IMR-90 (cell line): ENCODE results near the gene STAT3. TPM values are rescaled to one million over a fixed set of nuclear protein-coding genes. Genes with fewer than 3 reads are reported as not detected.

Experiments
- ATAC-seq: fragments of 200-7000 bp; cut with Tn5 transposase; 2 replicates; pipeline ENCODE4 v1.9.1; 2020; ENCODE audit warnings: low read depth, mild to moderate bottlenecking, moderate library complexity
- BruUV-seq: library from RNA; stranded (reverse); fragments of 400-500 nt; replicated peaks from 2 replicates; lab custom pipeline; 2021; lab: Mats Ljungman, UMichigan
- CTCF ChIA-PET: fragments of 300-600 bp; formaldehyde crosslinking; extraction: SDS; loops from one replicate; lab custom pipeline; 2021; ENCODE audit warnings: antibody characterized with exemption; lab: Yijun Ruan, JAX
- POLR2A ChIA-PET: fragments of 300-600 bp; sonication (Branson Sonifier 250); formaldehyde crosslinking; loops from one replicate; lab custom pipeline; 2022; ENCODE audit warnings: antibody characterized with exemption; ENCODE audit not compliant: unreplicated experiment; lab: Charles Lee
- DNase-seq: peaks from one replicate; pipeline ENCODE4 v3.0.0; 2013
- H2AFZ ChIP-seq: replicated peaks from 2 replicates; pipeline ENCODE3; 2013; ENCODE audit warnings: low read length, mild to moderate bottlenecking; ENCODE audit not compliant: poor library complexity
- H2AK5ac ChIP-seq: 2 replicates; pipeline ENCODE4 v1.6.1; 2013; ENCODE audit warnings: low read depth, low read length, inconsistent platforms
- H2AK9ac ChIP-seq: replicated peaks from 2 replicates; pipeline ENCODE3; 2013; ENCODE audit warnings: mild to moderate bottlenecking, low read depth, low read length, moderate library complexity; ENCODE audit not compliant: poor library complexity
- H2BK120ac ChIP-seq: 2 replicates; pipeline ENCODE4 v1.6.1; 2013; ENCODE audit warnings: low read depth, low read length, inconsistent platforms
- H2BK15ac ChIP-seq: 3 replicates; pipeline ENCODE4 v1.6.1; 2013; ENCODE audit warnings: low read depth, low read length, inconsistent platforms
- H2BK20ac ChIP-seq: 2 replicates; pipeline ENCODE4 v1.6.1; 2013; ENCODE audit warnings: low read depth, mild to moderate bottlenecking, inconsistent platforms, low read length, moderate library complexity
- H2BK5ac ChIP-seq: 2 replicates; pipeline ENCODE4 v1.6.1; 2013; ENCODE audit warnings: mild to moderate bottlenecking, low read depth, low read length, inconsistent platforms; ENCODE audit not compliant: poor library complexity, severe bottlenecking
- H3K14ac ChIP-seq: replicated peaks from 2 replicates; pipeline ENCODE4 v1.6.1; 2013; ENCODE audit warnings: low read depth, low read length, inconsistent platforms
- H3K18ac ChIP-seq: 2 replicates; pipeline ENCODE4 v1.6.1; 2013; ENCODE audit warnings: low read depth, low read length, control low read depth
- H3K23ac ChIP-seq: 2 replicates; pipeline ENCODE4 v1.6.1; 2013; ENCODE audit warnings: low read depth, low read length, inconsistent platforms
- H3K27ac ChIP-seq: 2 replicates; pipeline ENCODE4 v1.5.1; 2013; ENCODE audit warnings: mild to moderate bottlenecking, control low read depth, low read length; ENCODE audit not compliant: insufficient read depth
- H3K27me3 ChIP-seq: 2 replicates; pipeline ENCODE4 v1.6.1; 2013; ENCODE audit warnings: low read length; ENCODE audit not compliant: control insufficient read depth, insufficient read depth
- H3K36me3 ChIP-seq: 2 replicates; pipeline ENCODE4 v1.6.1; 2013; ENCODE audit warnings: low read length, mixed read lengths; ENCODE audit not compliant: control insufficient read depth, insufficient read depth
- H3K4ac ChIP-seq: 2 replicates; pipeline ENCODE4 v1.6.1; 2013; ENCODE audit warnings: low read depth, low read length, inconsistent platforms
- H3K4me1 ChIP-seq: 2 replicates; pipeline ENCODE4 v1.6.1; 2013; ENCODE audit warnings: low read length, mixed read lengths; ENCODE audit not compliant: control insufficient read depth, insufficient read depth
- H3K4me2 ChIP-seq: 2 replicates; pipeline ENCODE4 v1.6.1; 2013; ENCODE audit warnings: low read depth, mild to moderate bottlenecking, control low read depth, low read length, moderate library complexity
- H3K4me3 ChIP-seq: 2 replicates; pipeline ENCODE4 v1.5.1; 2013; ENCODE audit warnings: low read depth, mild to moderate bottlenecking, control low read depth, low read length, moderate library complexity; ENCODE audit not compliant: insufficient read depth
- H3K56ac ChIP-seq: 2 replicates; pipeline ENCODE4 v1.6.1; 2013; ENCODE audit warnings: low read length, inconsistent platforms; ENCODE audit not compliant: insufficient read depth; ENCODE audit errors: extremely low read depth
- H3K79me1 ChIP-seq, 2 experiments: 2 replicates each; pipeline ENCODE4 v1.6.1; 2013; ENCODE audit warnings: low read length in 2 of 2, inconsistent platforms in 1 of 2, low read depth in 1 of 2
- H3K9ac ChIP-seq: 2 replicates; pipeline ENCODE4 v1.6.1; 2013; ENCODE audit warnings: low read depth, low read length, control low read depth
- H3K9me1 ChIP-seq: 2 replicates; pipeline ENCODE4 v1.6.1; 2013; ENCODE audit warnings: low read length, inconsistent platforms; ENCODE audit not compliant: insufficient read depth
- H3K9me3 ChIP-seq: 2 replicates; pipeline ENCODE4 v1.6.1; 2013; ENCODE audit warnings: low read length; ENCODE audit not compliant: control insufficient read depth, insufficient read depth
- H4K20me1 ChIP-seq: 2 replicates; pipeline ENCODE4 v1.6.1; 2013; ENCODE audit warnings: low read length, inconsistent platforms; ENCODE audit not compliant: insufficient read depth
- H4K5ac ChIP-seq: 2 replicates; pipeline ENCODE4 v1.6.1; 2013; ENCODE audit warnings: mild to moderate bottlenecking, low read depth, low read length, control low read depth
- H4K8ac ChIP-seq, 2 experiments: 2 replicates each; pipeline ENCODE4 v1.6.1; 2013; ENCODE audit warnings: low read depth in 2 of 2, low read length in 2 of 2, control low read depth in 1 of 2, inconsistent platforms in 1 of 2
- H4K91ac ChIP-seq: 2 replicates; pipeline ENCODE4 v1.6.1; 2013; ENCODE audit warnings: low read depth, low read length, inconsistent platforms; ENCODE audit not compliant: insufficient read depth
- BHLHE40 ChIP-seq: fragments of 150-350 bp; IDR thresholded peaks from 2 replicates; pipeline ENCODE4 v1.6.1; 2016; ENCODE audit warnings: mild to moderate bottlenecking, low read depth, low read length
- CEBPB ChIP-seq: IDR thresholded peaks from 2 replicates; pipeline ENCODE4 v1.6.1; 2012; ENCODE audit warnings: low read depth, low read length, improper control_type of control experiment
- CHD1 ChIP-seq: IDR thresholded peaks from 2 replicates; pipeline ENCODE4 v1.6.1; 2012; ENCODE audit warnings: low read depth, low read length, improper control_type of control experiment
- FOS ChIP-seq: fragments of 150-350 bp; IDR thresholded peaks from 2 replicates; pipeline ENCODE4 v1.6.1; 2016; ENCODE audit warnings: low read depth, low read length
- MAFK ChIP-seq: IDR thresholded peaks from 2 replicates; pipeline ENCODE4 v1.6.1; 2012; ENCODE audit warnings: low read depth, low read length, improper control_type of control experiment
- MAZ ChIP-seq: IDR thresholded peaks from 2 replicates; pipeline ENCODE4 v1.6.1; 2012; ENCODE audit warnings: low read depth, mild to moderate bottlenecking, low read length, improper control_type of control experiment, moderate library complexity, borderline replicate concordance
- MXI1 ChIP-seq: IDR thresholded peaks from 2 replicates; pipeline ENCODE4 v1.6.1; 2012; ENCODE audit warnings: low read depth, mild to moderate bottlenecking, low read length, moderate library complexity, borderline replicate concordance
- NFE2L2 ChIP-seq: fragments of 150-350 bp; IDR thresholded peaks from 2 replicates; pipeline ENCODE4 v1.6.1; 2016; ENCODE audit warnings: low read depth, mild to moderate bottlenecking, low read length
- POLR2A ChIP-seq: IDR thresholded peaks from 2 replicates; pipeline ENCODE4 v1.6.1; 2012; ENCODE audit warnings: mild to moderate bottlenecking, low read depth, low read length
- RAD21 ChIP-seq: IDR thresholded peaks from 2 replicates; pipeline ENCODE4 v1.6.1; 2012; ENCODE audit warnings: low read length, improper control_type of control experiment
- RCOR1 ChIP-seq: IDR thresholded peaks from 2 replicates; pipeline ENCODE4 v1.6.1; 2012; ENCODE audit warnings: mild to moderate bottlenecking, low read length, improper control_type of control experiment; ENCODE audit not compliant: insufficient replicate concordance
- RFX5 ChIP-seq: IDR thresholded peaks from 2 replicates; pipeline ENCODE4 v1.8.0; 2012; ENCODE audit warnings: low read depth, mild to moderate bottlenecking, low read length, moderate library complexity
- SMC3 ChIP-seq: fragments of 150-350 bp; IDR thresholded peaks from 2 replicates; pipeline ENCODE4 v1.6.1; 2016; ENCODE audit warnings: low read depth, mild to moderate bottlenecking, antibody characterized with exemption, low read length, moderate library complexity
- WGBS, 2 experiments: methylation state at CpG; one replicate each; pipeline versions ENCODE4 v1.1.5 to v1.1.7; 2013; ENCODE audit warnings: missing lambda C conversion rate in 2 of 2; ENCODE audit not compliant: insufficient read length in 1 of 2; ENCODE audit errors: extremely low coverage in 2 of 2; 5-methylcytosine and 5-hydroxymethylcytosine counted together
- dilution Hi-C: fragments of 300-500 bp; cut with HindIII; formaldehyde crosslinking; loops from one replicate; pipeline ENCODE4 v1.14.3; 2018; ENCODE audit warnings: low sequenced_read_pairs; ENCODE audit not compliant: unreplicated experiment
- in situ Hi-C: fragments of 300-500 bp; cut with MboI; formaldehyde crosslinking; loops from 3 replicates; pipeline ENCODE4 v1.14.3; 2019; ENCODE audit warnings: low sequenced_read_pairs, inconsistent platforms, mixed read lengths
- intact Hi-C: fragments of 100-400 bp; cut with micrococcal nuclease; formaldehyde crosslinking; loops from 2 replicates; pipeline ENCODE4 v1.10.0; 2022
- polyA plus RNA-seq, 3 experiments: library from polyadenylated mRNA; depleted of rRNA; stranded (reverse); fragments of >200 nt; gene quantifications; 2 replicates each; pipeline ENCODE4 v1.2.3, GENCODE V29; 2012; ENCODE audit warnings: low replicate concordance in 1 of 3
- total RNA-seq: library from RNA; depleted of rRNA; stranded (reverse); fragments of >200 nt; gene quantifications from 2 replicates; pipeline ENCODE4 v1.2.3, GENCODE V29; 2012
- TF ChIP-seq, protein P1 (sequence below): fragments of 150-350 bp; IDR thresholded peaks from 2 replicates; pipeline ENCODE4 v1.6.1; 2016; ENCODE audit warnings: low read depth, mild to moderate bottlenecking, low read length, moderate library complexity, borderline replicate concordance
- TF ChIP-seq, protein P2 (sequence below): fragments of 150-350 bp; IDR thresholded peaks from 2 replicates; pipeline ENCODE4 v1.6.1; 2017; ENCODE audit warnings: mild to moderate bottlenecking, antibody characterized with exemption, low read length, low read depth
- TF ChIP-seq, protein P3 (sequence below): conservative IDR thresholded peaks from 2 replicates; pipeline ENCODE4 v1.5.1; 2012; ENCODE audit warnings: mild to moderate bottlenecking, low read depth, low read length, improper control_type of control experiment

STAT3 gene
- total and polyA plus RNA-seq, 2 of the 4 experiments (the other 2 are of a cell fraction): 47.2 to 66.3 TPM

DNA sequence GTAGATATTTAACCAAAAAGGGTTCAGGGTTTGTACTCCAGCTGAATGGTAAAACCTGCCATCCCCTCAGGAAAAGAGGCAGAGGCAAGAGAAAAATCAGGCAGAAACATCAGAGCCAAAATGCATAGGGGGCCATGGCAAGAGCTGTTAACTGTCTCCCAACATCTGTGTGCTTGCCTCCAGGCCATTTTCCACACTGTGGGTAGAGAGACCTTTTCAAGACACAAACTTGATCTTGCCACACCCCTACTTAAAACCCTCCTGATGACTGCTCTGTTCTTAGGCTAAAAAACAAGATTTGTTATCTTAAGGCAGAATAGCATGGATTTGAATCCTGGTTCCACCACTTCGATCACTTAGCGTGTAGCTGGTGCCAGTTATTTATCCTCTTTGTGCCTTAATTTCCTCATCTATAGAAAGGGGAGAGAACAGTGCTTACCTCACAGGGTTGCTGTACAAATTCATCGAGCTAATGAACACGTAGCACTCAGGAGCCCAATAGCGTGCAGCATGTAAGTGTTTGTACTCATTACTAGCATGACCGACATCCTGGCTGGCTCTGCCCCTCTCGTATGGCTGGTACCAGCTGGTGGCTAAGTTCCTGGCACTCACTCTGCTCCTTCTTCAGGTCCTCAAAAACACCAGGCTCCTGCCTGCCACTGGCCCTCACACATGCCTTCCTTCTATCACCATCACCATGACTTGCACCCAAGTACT is 25.8 kb downstream of the STAT3 start:
- TF ChIP-seq MXI1: no peak
- TF ChIP-seq, protein P1, sequence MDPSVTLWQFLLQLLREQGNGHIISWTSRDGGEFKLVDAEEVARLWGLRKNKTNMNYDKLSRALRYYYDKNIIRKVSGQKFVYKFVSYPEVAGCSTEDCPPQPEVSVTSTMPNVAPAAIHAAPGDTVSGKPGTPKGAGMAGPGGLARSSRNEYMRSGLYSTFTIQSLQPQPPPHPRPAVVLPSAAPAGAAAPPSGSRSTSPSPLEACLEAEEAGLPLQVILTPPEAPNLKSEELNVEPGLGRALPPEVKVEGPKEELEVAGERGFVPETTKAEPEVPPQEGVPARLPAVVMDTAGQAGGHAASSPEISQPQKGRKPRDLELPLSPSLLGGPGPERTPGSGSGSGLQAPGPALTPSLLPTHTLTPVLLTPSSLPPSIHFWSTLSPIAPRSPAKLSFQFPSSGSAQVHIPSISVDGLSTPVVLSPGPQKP: no peak
- no peak for TF ChIP-seq MAFK
- TF ChIP-seq RFX5: no peak
- no peak for TF ChIP-seq MAZ
- TF ChIP-seq NFE2L2: no peak
- TF ChIP-seq, protein P2, sequence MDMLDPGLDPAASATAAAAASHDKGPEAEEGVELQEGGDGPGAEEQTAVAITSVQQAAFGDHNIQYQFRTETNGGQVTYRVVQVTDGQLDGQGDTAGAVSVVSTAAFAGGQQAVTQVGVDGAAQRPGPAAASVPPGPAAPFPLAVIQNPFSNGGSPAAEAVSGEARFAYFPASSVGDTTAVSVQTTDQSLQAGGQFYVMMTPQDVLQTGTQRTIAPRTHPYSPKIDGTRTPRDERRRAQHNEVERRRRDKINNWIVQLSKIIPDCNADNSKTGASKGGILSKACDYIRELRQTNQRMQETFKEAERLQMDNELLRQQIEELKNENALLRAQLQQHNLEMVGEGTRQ: no peak
- TF ChIP-seq BHLHE40: no peak
- TF ChIP-seq RAD21: no peak
- TF ChIP-seq CEBPB: no peak
- TF ChIP-seq CHD1: no peak
- no peak for TF ChIP-seq FOS
- no peak for TF ChIP-seq RCOR1
- no peak for TF ChIP-seq POLR2A
- TF ChIP-seq, protein P3, sequence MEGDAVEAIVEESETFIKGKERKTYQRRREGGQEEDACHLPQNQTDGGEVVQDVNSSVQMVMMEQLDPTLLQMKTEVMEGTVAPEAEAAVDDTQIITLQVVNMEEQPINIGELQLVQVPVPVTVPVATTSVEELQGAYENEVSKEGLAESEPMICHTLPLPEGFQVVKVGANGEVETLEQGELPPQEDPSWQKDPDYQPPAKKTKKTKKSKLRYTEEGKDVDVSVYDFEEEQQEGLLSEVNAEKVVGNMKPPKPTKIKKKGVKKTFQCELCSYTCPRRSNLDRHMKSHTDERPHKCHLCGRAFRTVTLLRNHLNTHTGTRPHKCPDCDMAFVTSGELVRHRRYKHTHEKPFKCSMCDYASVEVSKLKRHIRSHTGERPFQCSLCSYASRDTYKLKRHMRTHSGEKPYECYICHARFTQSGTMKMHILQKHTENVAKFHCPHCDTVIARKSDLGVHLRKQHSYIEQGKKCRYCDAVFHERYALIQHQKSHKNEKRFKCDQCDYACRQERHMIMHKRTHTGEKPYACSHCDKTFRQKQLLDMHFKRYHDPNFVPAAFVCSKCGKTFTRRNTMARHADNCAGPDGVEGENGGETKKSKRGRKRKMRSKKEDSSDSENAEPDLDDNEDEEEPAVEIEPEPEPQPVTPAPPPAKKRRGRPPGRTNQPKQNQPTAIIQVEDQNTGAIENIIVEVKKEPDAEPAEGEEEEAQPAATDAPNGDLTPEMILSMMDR: no peak
- TF ChIP-seq SMC3: no peak
- H2AK5ac ChIP-seq: no peak overlapping the region
- H3K56ac ChIP-seq: no peak overlapping the region
- no peak overlapping the region for H3K9ac ChIP-seq
- DNase-seq (no peak), ATAC-seq (no peak)
- no peak overlapping the region for H2BK5ac ChIP-seq
- intact Hi-C loops: no loop called here
- H2BK15ac ChIP-seq: no peak overlapping the region
- H3K18ac ChIP-seq: no peak overlapping the region
- 90% methylated on average over 2 of the region's 7 CpGs; no CpG with 5 or more reads in 1 of the 2 experiments for WGBS, 2 experiments
- no peaks in the 10 kb centered on the region for H3K27me3 ChIP-seq
- H3K27ac ChIP-seq: no peak overlapping the region
- no peak overlapping the region for H4K8ac ChIP-seq
- H3K79me1 ChIP-seq: peaks cover 36 to 96% of the 10 kb centered on the region in 2 experiments
- H2BK20ac ChIP-seq: no peak overlapping the region
- no peak overlapping the region for H3K23ac ChIP-seq
- H3K4me2 ChIP-seq: no peak overlapping the region
- H2BK120ac ChIP-seq: no peak overlapping the region
- H2AFZ ChIP-seq: no peak overlapping the region
- no TSS peak for BruUV-seq
- peaks cover 1% of the 10 kb centered on the region; the same call in 1 of the 2 replicates for H3K36me3 ChIP-seq
- peaks cover 16% of the 10 kb centered on the region for H3K4me1 ChIP-seq
- H2AK9ac ChIP-seq: no peak overlapping the region
- no peak overlapping the region for H3K4me3 ChIP-seq
- H4K91ac ChIP-seq: no peak overlapping the region
- H4K5ac ChIP-seq: no peak overlapping the region
- H3K4ac ChIP-seq: no peak overlapping the region
- no peaks in the 10 kb centered on the region for H3K9me3 ChIP-seq
- 0 out of 2 replicates have a peak overlapping the region, but pooled peaks have one; percentile 19 for H3K14ac ChIP-seq
- peaks cover 32% of the 10 kb centered on the region for H3K9me1 ChIP-seq
- dilution Hi-C loops: no loop called here
- in situ Hi-C loops: no loop called here
- POLR2A ChIA-PET: no interaction called here
- CTCF ChIA-PET: no interaction called here
- peaks cover 88% of the 10 kb centered on the region for H4K20me1 ChIP-seq
